BJ (cell line): Measurements from ENCODE around the gene LGALS13. TPM values are rescaled to one million over a fixed set of nuclear protein-coding genes. Genes with fewer than 3 reads are reported as not detected.

ENCODE experiments used
- CTCF ChIA-PET: fragments of 350-600 bp; formaldehyde crosslinking; extraction: SDS; loops from one replicate; lab custom pipeline; 2021; ENCODE audit warnings: antibody characterized with exemption, inconsistent platforms; lab: Yijun Ruan, JAX
- POLR2A ChIA-PET: fragments of 300-600 bp; sonication (Branson Sonifier 250); formaldehyde crosslinking; extraction: SDS; loops from one replicate; lab custom pipeline; 2021; ENCODE audit warnings: antibody characterized with exemption; lab: Charles Lee
- DNase-seq: peaks from one replicate; pipeline ENCODE4 v3.0.0-alpha.2; 2011; ENCODE audit warnings: low read depth
- H3K27me3 ChIP-seq: 2 replicates; pipeline ENCODE4 v1.6.0; 2011; ENCODE audit warnings: low read length; ENCODE audit not compliant: control insufficient read depth, insufficient read depth
- H3K36me3 ChIP-seq: 2 replicates; pipeline ENCODE4 v1.5.1; 2011; ENCODE audit warnings: low read length; ENCODE audit not compliant: control insufficient read depth, insufficient read depth
- H3K4me3 ChIP-seq: 2 replicates; pipeline ENCODE4 v1.5.1; 2011; ENCODE audit warnings: low read depth, mild to moderate bottlenecking, control low read depth, low read length
- CTCF ChIP-seq: IDR thresholded peaks from 2 replicates; pipeline ENCODE4 v1.5.1; 2011; ENCODE audit warnings: low read depth, mild to moderate bottlenecking, control low read depth, inconsistent platforms, low read length, moderate library complexity; ENCODE audit not compliant: insufficient read depth
- polyA plus RNA-seq: library from polyadenylated mRNA; depleted of rRNA; stranded (reverse); fragments of >200 nt; gene quantifications from 2 replicates; pipeline ENCODE4 v1.2.3, GENCODE V29; 2011

The LGALS13 gene
- polyA plus RNA-seq, 1 experiment, result not detected

- ChIA-PET CTCF (no interaction called here), POLR2A (no interaction called here)
- Histone ChIP-seq H3K36me3 (no peaks in the 10 kb centered on the region), H3K4me3 (no peak overlapping the region), H3K27me3 (no peaks in the 10 kb centered on the region)
- no peak for DNase-seq
- no peak for TF ChIP-seq CTCF
Measured at GRCh38 chr19:39595950-39596349, 6.4 kb upstream of the LGALS13 start.

GRCh38 chr19:39596911-39597310 lies 5.4 kb upstream of the LGALS13 start:
- no peaks in the 10 kb centered on the region for H3K36me3 ChIP-seq
- POLR2A ChIA-PET, result no interaction called here
- H3K27me3 ChIP-seq, result no peaks in the 10 kb centered on the region
- TF ChIP-seq CTCF, result no peak
- no peak for DNase-seq
- CTCF ChIA-PET, result no interaction called here
- H3K4me3 ChIP-seq, result no peak overlapping the region

- no peak for DNase-seq
- ChIA-PET CTCF (no interaction called here), POLR2A (no interaction called here)
- H3K4me3 ChIP-seq, result no peak overlapping the region
- no peaks in the 10 kb centered on the region for H3K36me3 ChIP-seq
- H3K27me3 ChIP-seq, result no peaks in the 10 kb centered on the region; the same call in 1 of the 2 replicates
- no peak for TF ChIP-seq CTCF
Measured at GRCh38 chr19:39599116-39599515, 3.2 kb upstream of the LGALS13 start.

- POLR2A ChIA-PET, result no interaction called here
- CTCF ChIA-PET, result no interaction called here
- Histone ChIP-seq H3K4me3 (no peak overlapping the region), H3K36me3 (no peaks in the 10 kb centered on the region), H3K27me3 (no peaks in the 10 kb centered on the region; the same call in 1 of the 2 replicates)
- no peak for TF ChIP-seq CTCF
- no peak for DNase-seq
Measured at GRCh38 chr19:39603825-39604224, 1.5 kb downstream of the LGALS13 start.

GRCh38 chr19:39607021-39607420 lies 4.7 kb downstream of the LGALS13 start:
- ChIA-PET CTCF (no interaction called here), POLR2A (no interaction called here)
- H3K4me3 ChIP-seq, result no peak overlapping the region
- DNase-seq, result no peak
- no peaks in the 10 kb centered on the region for H3K36me3 ChIP-seq
- no peak for TF ChIP-seq CTCF
- no peaks in the 10 kb centered on the region; the same call in 1 of the 2 replicates for H3K27me3 ChIP-seq
